Measurements from ENCODE around the gene PARD3B. TPM values are rescaled to one million over a fixed set of nuclear protein-coding genes. Genes with fewer than 3 reads are reported as not detected.

Gene PARD3B
- total and polyA plus RNA-seq, 2 of the 13 experiments (the other 11 are each of a cell fraction or from before 2014, with no cell fraction given), result 0.71 to 2.3 TPM

GRCh38 chr2:204732019-204732418, 186.7 kb downstream of the PARD3B start (continued):
- TF ChIP-seq, protein P1, sequence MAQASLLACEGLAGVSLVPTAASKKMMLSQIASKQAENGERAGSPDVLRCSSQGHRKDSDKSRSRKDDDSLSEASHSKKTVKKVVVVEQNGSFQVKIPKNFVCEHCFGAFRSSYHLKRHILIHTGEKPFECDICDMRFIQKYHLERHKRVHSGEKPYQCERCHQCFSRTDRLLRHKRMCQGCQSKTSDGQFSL (CRISPR knock-in tag; IDR thresholded peaks at IDR 0.05), result no peak
- TF ChIP-seq SATB2 (CRISPR knock-in tag; IDR thresholded peaks at IDR 0.05), result no peak
- TF ChIP-seq ZNF207 (IDR thresholded peaks at IDR 0.05; ENCODE audit: borderline replicate concordance), result no peak

GRCh38 chr2:204737296-204737695, 192.0 kb downstream of the PARD3B start:
- intact Hi-C loops (cut with micrococcal nuclease; ENCODE audit: unreplicated experiment), result no loop called here

More at GRCh38 chr2:204737296-204737695, 192.0 kb downstream of the PARD3B start:
- no peak overlapping the region for H3K9ac ChIP-seq (ENCODE audit: insufficient read depth, low read depth, low read length)
- ATAC-seq (no peak), DNase-seq (ENCODE audit: low spot score) (no peak), FAIRE-seq (no peak)
- no peaks in the 10 kb centered on the region for H3K79me2 ChIP-seq (ENCODE audit: insufficient read depth, low read length)
- ChIA-PET POLR2A (no interaction called here), CTCF (ENCODE audit: low intra/inter-chr PET ratio, low total read pairs) (no interaction called here)
- 39% methylated on average over 1 of the region's 1 CpG for WGBS (ENCODE audit: low lambda C conversion rate)
- H4K20me1 ChIP-seq (ENCODE audit: insufficient read depth, low read length), result no peaks in the 10 kb centered on the region
- H3K4me1 ChIP-seq (ENCODE audit: insufficient read depth, low read length), result no peaks in the 10 kb centered on the region
- peaks cover 83% of the 10 kb centered on the region for H3K9me3 ChIP-seq (ENCODE audit: low read length)
- in situ Hi-C loops (cut with HindIII; ENCODE audit: extremely low pct_ligation_motif_present, low pct_unique_long_range_greater_than_20kb), result no loop called here
- no peak overlapping the region for H2AFZ ChIP-seq (ENCODE audit: low read length)
- H3K27ac ChIP-seq (ENCODE audit: extremely low read length, insufficient read depth, low read length), result no peak overlapping the region
- H3K4me2 ChIP-seq (ENCODE audit: low read depth, low read length), result no peak overlapping the region
- H3K4me3 ChIP-seq (replicated peaks in 1 of 3; ENCODE audit: insufficient read depth in 1 of 3, low read depth in 2 of 3, low read length in 3 of 3), result no peak overlapping the region
- no TSS peak for BruUV-seq (replicated peaks)
- TF ChIP-seq ZNF552 (CRISPR knock-in tag; IDR thresholded peaks at IDR 0.05; ENCODE audit: borderline replicate concordance), result no peak
- TF ChIP-seq ATAD3A (CRISPR knock-in tag; IDR thresholded peaks at IDR 0.05), result no peak
- no peak for TF ChIP-seq ZNF414 (CRISPR knock-in tag; IDR thresholded peaks at IDR 0.05)
- TF ChIP-seq ZNF383 (CRISPR knock-in tag; IDR thresholded peaks at IDR 0.05; ENCODE audit: borderline replicate concordance), result no peak
- no peak for TF ChIP-seq ZNF605 (CRISPR knock-in tag; IDR thresholded peaks at IDR 0.05)
- TF ChIP-seq IKZF4 (CRISPR knock-in tag; IDR thresholded peaks at IDR 0.05; ENCODE audit: borderline replicate concordance, low read depth, not compliant biosample characterization), result no peak
- TF ChIP-seq ZNF547 (CRISPR knock-in tag; IDR thresholded peaks at IDR 0.05), result no peak
- TF ChIP-seq ISL2 (CRISPR knock-in tag; IDR thresholded peaks at IDR 0.05), result no peak
- TF ChIP-seq POGZ (CRISPR knock-in tag; IDR thresholded peaks at IDR 0.05), result no peak
- no peak for TF ChIP-seq HCFC1 (IDR thresholded peaks at IDR 0.05; ENCODE audit: low read depth, low read length)
- TF ChIP-seq HOXA7 (CRISPR knock-in tag; IDR thresholded peaks at IDR 0.05), result no peak
- no peak for TF ChIP-seq KDM3A (CRISPR knock-in tag; IDR thresholded peaks at IDR 0.05; ENCODE audit: low read depth)
- no peak for TF ChIP-seq SP5 (CRISPR knock-in tag; IDR thresholded peaks at IDR 0.05; ENCODE audit: borderline replicate concordance, low read depth)
- no peak for TF ChIP-seq ZNF790 (CRISPR knock-in tag; IDR thresholded peaks at IDR 0.05; ENCODE audit: borderline replicate concordance)
- H3K27me3 ChIP-seq (ENCODE audit: control insufficient read depth in 1 of 2, insufficient read depth in 2 of 2, low read length in 2 of 2), result no peaks in the 10 kb centered on the region
- H3K36me3 ChIP-seq (replicated peaks in 1 of 2; ENCODE audit: control insufficient read depth in 1 of 2, insufficient read depth in 2 of 2, low read length in 2 of 2), result no peaks in the 10 kb centered on the region

Measured in HepG2 (cell line).